ENCODE measurements around the gene FAM229B.

GRCh38 chr6:112118034-112118433 is 30.6 kb downstream of the FAM229B start:
- TF ChIP-seq CTCF (IDR thresholded peaks at IDR 0.05 in 8 of 11, conservative IDR thresholded peaks at IDR 0.05 in 3 of 11) (no peak), POLR2A (IDR thresholded peaks at IDR 0.05) (no peak)

Data from spleen (tissue), 7 donors.